Measurements from ENCODE around the gene INHA.

Gene INHA

GRCh38 chr2:219611866-219612576, 39.9 kb downstream of the INHA start:
- no peak for DNase-seq (ENCODE audit: low read depth, low spot score)

DNA sequence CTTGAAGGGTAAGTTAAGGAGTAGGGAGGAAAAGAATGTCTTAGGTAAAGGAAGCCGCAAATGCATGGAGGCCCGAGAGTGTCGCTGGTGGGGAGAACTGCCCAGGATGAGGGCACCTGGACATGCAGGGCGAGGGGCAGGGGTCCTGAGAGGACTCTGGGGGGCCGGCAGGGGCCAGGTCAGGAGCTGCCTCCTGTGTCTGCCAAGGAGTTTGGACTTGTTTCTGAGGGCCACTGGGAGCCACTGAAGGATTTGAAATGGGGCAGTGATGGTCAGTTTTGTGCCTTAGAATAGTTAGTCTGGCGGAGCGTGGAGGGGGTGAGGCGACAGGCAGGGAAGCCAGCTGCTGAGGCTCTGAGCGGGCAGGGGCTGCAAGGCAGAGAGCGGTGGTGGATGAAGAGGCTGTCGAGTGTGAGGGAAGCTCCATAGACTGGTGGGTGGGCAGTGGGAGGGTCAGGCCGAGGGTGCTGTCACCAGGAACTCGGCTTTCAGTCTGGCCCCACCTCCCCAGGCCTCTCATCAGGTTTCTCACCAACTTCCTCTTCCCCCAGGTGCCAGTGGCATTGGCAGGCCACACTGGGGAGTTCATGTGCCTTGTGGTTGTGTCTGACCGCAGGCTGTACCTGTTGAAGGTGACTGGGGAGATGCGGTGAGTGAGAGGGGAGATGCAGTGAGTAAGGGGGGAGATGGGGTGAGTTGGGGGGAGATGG, 40.6 kb downstream of the INHA start:
- no peak for DNase-seq (ENCODE audit: low read depth, low spot score)

DNA sequence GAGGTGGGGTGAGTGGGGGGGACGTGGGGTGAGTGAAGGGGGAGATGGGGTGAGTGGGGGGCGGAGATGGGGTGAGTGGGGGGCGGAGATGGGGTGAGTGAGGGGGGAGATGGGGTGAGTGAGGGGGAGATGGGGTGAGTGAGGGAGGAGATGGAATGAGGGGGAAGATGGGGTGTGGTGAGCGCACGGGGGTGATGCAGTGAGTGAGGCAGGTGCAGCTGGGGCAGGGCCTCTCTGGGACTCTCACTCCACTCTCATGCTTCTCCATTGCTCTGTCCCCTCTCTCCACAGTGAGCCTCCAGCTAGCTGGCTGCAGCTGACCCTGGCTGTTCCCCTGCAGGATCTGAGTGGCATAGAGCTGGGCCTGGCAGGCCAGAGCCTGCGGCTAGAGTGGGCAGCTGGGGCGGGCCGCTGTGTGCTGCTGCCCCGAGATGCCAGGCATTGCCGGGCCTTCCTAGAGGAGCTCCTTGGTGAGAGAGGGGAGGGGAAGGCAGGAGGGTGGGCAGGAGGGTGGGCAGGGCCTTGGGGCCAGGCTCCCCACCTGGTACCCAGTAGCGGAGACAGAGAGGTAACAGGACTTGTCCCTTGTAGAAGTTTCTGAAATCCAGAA, 41.5 kb downstream of the INHA start:
- DNase-seq (ENCODE audit: low read depth, low spot score): no peak

DNA sequence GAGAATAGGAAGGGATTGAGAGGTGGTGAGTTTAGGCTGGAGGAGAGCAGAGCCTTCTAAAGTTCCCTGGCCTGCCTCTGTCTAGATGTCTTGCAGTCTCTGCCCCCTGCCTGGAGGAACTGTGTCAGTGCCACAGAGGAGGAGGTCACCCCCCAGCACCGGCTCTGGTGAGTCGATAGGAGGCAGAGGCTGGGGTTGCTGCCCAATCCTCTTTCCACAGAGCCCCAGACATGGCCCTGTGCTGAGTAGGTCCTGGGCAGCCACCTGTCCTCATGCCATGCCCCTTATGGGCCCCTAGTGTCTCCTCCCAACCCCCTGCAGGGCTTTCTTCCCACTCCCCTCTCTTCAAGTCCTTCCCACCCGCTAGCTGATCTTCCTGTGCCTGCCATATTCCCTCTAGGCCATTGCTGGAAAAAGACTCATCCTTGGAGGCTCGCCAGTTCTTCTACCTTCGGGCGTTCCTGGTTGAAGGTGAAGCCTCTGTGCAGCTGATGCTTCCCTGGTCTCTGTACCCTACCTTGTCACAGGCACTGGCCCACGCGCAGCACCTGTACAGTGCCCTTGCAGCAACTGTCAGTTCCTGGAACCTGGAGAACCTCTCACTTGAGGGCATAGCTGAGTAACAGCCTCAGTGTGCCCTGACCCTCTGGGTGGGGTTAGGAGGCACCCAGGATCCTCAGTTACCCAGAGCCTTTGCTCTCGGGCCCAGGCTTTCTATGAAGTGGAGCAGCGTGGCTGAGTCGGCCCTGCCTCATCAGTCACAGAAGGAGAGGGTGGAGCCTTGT, 42.2 kb downstream of the INHA start:
- no peak for DNase-seq (ENCODE audit: low read depth, low spot score)

DNA sequence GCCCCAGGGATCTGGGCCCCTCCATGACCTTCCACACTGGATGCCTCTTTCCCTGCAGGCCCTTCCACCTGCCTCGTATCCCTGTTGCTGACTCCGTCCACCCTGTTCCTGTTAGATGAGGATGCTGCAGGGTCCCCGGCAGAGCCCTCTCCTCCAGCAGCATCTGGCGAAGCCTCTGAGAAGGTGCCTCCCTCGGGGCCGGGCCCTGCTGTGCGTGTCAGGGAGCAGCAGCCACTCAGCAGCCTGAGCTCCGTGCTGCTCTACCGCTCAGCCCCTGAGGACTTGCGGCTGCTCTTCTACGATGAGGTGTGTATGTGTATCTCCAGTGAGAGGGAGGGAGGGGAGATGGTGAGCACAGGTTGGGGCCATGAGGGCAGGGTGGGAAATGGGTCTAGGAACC, 42.9 kb downstream of the INHA start:
- DNase-seq (ENCODE audit: low read depth, low spot score): no peak

GRCh38 chr2:219615894-219616293, 43.8 kb downstream of the INHA start:
- DNase-seq (ENCODE audit: low read depth, low spot score): no peak

GRCh38 chr2:219616550-219616949, 44.4 kb downstream of the INHA start:
- no peak for DNase-seq (ENCODE audit: low read depth, low spot score)

DNA sequence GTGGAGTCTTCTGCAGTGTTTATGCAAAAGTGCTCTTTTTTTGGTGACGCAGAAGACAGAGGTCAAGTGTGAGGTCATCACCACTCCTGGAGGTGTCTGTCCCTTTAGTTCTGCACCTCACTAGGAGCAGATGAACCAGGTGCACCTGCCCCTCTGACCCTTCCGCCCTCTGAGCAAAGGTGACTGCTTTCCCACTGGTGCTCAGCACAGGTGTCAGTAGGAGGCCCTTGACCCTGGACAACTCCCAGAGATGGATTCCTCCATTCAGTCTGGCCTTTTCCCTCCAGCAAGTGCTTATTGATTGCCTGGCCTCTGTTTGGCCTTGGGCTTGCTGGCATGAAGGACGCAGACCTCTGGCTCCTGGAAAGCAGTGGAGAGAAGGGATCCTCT, 46.6 kb downstream of the INHA start:
- DNase-seq (ENCODE audit: low read depth, low spot score): no peak

- no peak for DNase-seq (ENCODE audit: low read depth, low spot score)
Measured at GRCh38 chr2:219619235-219619634, 47.1 kb downstream of the INHA start.

DNA sequence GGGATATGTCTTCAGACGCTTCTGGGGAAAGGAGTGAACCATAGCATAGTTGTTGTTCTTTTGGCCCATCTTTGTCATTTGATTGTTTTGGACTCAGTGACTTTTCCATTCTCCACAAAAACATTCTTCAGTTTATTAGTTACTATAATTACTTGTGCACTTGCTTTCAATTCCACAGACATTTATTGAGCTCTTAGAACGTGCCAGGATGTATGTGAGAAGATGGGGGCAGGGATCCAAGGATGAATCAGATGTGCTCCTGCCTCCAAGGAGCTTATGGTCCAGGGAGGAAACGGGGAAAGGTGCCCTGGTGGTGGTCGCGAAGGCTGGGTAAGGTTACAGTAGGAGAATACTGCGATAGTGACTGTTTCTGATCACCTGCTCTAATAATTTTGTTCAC, 48.4 kb downstream of the INHA start:
- DNase-seq (ENCODE audit: low read depth, low spot score): no peak

GRCh38 chr2:219621935-219622334, 49.8 kb downstream of the INHA start:
- no peak for DNase-seq (ENCODE audit: low read depth, low spot score)

- no peak for DNase-seq (ENCODE audit: low read depth, low spot score)
Measured at GRCh38 chr2:219622472-219622871, 50.4 kb downstream of the INHA start.

DNA sequence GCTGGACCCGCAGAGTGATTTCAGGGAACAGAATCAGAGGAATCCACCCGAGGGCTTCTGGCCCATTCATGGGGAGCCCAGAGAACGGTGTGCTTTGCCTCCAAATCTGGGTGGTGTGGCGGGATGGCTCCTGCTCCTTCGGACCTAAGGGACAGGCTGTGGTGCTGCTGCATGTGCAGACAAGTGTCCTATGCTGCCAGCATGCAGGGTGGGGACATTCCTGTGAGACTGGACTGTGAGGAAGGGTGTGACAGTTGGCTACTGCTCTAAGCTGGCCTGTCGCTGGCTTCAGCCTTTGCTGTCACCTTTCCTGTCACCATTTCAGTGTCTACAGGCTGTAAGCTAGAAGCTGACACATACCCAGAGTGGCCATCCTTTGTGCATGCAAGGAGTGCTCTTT, 52.5 kb downstream of the INHA start:
- DNase-seq (ENCODE audit: low read depth, low spot score): no peak

GRCh38 chr2:219625179-219625578, 53.1 kb downstream of the INHA start:
- no peak for DNase-seq (ENCODE audit: low read depth, low spot score)

Data from activated CD4-positive, CD25-positive, alpha-beta regulatory T cell treated with anti-CD3 and anti-CD28 coated beads, Interleukin-2, amount 50 U/mL, for 16 hours (primary cell).